DMS53 treated with DMSO at 0.1 percent for 48 hours (cell line): ENCODE measurements around the gene SNPH.
"Not testable (repeated sequence)": the region's sequence is repeated elsewhere in the genome, so short reads cannot be mapped to it uniquely, and the experiment has no call there.

Experiments used
- DNase-seq: peaks from one replicate; lab custom pipeline; 2025; ENCODE audit not compliant: unreplicated experiment; lab: John Stamatoyannopoulos, UW

The SNPH gene

GRCh38 chr20:1336699-1337367 is 70.7 kb downstream of the SNPH start:
- no peak for DNase-seq

DNA sequence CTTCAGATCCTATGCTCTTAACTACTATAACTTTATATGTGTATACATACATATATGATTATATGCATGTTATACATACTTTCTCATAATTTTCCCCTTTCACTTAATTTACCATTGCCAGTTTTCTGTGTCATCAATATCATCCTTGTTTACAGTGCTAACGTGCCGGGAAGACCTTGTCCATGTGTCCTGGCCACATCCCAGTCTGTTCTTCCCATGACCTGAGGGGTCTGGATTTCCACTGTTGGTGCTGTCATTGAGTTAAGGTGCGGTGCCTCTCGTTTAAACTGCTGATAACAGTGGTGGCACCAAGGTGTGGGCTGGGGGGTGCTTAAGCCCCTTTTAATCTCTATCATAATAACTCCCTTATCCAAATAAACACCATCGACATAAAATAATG is 71.3 kb downstream of the SNPH start:
- DNase-seq: no peak

DNA sequence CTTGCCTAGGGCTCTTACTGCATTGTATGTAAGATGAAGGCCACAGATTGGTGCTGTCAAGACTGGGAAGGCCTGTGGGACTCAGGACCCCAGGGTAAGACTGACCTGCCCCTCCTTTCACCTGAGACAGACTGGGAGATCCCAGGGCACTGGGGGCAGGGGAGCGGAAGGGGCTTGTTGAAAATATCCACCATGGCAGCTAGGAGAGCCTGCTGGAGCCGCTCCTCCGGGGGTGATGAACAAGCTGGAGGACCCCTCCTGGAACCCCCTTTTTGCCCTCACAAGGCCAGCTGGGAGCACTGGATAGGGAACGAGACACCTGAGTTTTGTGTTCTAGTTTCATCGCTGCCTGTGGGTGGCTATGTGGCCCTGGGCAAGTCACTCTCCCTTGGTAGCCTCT is 72.0 kb downstream of the SNPH start:
- no peak for DNase-seq

DNA sequence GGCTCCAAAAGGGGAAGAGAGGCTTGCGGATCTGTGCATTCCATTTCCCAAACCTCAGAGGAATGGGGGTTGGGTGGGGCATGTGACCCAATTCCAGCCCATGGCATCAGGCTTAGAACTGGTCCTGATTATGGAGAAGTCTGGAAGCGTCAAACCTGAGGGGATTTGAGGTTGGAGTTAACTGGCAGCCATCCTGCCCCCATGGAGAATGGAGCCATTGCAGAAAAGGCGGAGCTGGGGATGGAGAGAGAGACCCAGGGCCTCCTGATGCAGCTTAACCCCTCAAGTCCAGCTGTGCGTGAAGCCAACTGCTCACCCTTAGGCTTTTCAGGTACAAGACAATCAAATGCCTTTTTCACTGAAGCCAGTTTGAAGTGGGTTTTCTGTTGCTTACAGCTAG is 72.7 kb downstream of the SNPH start:
- no peak for DNase-seq

- no peak for DNase-seq
Observed at GRCh38 chr20:1341561-1342265, 75.6 kb downstream of the SNPH start.

DNA sequence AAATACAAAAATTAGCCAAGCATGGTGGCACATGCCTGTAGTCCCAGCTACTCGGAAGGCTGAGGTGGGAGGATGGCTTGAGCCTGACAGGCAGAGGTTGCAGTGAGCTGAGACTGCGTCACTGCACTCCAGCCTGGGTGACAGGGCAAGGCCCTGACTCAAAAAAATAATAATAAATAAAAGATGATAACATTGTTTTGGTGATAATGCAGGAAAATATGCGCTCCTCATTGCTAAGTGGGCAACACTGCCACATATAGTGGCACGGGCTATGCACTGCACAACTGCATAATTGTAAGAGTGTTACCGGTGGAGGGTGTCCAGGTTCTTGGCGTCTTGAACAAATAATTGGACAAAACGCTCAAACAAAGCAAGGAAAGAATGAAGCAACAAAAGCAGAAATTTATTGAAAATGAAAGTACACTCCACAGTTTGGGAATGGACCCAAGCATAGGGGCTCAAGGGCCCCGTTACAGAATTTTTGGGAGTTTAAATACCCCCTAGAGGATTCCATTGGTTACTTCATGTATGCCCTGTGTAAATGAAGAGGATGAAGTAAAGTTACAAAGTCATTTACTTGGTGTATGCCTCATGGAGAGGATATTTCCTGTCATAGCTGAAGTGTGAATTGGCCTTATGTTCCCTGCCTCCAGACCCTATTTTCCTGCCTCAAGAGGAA is 77.5 kb downstream of the SNPH start:
- not testable (repeated sequence) for DNase-seq

DNA sequence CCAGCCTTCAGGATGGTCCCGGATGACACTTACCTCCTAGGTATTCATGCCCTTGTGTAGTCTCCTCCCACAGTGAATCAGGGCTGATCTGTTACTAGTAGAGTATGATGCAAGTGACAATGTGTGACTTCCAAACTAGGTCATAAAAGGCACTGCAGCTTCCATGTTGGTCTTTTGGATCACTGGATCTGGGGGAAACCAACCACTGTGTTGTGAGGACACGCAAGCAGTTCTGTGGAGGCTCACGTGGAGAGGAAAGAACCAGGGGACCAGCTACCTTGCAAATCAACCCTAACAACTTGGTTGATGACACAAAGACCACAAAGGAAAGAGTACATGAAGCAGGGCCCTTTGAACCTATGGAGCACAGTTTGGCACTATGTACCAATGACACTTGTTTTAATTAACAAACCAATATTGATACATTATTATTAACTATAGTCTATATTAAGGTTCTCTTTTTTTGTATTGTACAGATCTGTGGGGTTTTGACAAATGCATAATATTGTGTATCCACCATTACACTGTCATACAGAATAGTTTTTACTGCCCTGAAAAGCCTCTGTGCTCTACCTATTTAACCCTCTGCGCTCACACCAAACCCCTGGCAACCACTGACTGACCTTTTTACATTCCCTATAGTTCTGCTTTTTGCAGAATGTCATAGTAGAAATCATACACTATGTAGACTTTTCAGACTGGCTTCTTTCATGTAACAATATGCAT is 79.1 kb downstream of the SNPH start:
- DNase-seq: no peak

DNA sequence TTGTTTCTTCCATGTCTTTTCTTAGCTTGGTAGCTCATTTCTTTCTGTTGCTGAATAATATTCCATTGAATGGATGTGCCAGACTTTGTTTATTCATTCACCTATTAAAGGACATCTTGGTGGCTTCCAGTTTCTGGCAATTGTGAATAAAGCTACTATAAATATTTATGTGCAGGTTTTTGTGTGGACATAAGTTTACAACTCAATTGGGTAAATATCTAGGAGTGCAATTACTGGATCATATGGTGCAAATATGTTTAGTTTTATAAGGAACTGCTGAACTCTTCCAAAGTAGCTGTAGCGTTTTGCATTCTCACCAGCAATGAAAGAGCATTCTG is 79.6 kb downstream of the SNPH start:
- DNase-seq: no peak

- no peak for DNase-seq
Observed at GRCh38 chr20:1346315-1346969, 80.3 kb downstream of the SNPH start.

DNA sequence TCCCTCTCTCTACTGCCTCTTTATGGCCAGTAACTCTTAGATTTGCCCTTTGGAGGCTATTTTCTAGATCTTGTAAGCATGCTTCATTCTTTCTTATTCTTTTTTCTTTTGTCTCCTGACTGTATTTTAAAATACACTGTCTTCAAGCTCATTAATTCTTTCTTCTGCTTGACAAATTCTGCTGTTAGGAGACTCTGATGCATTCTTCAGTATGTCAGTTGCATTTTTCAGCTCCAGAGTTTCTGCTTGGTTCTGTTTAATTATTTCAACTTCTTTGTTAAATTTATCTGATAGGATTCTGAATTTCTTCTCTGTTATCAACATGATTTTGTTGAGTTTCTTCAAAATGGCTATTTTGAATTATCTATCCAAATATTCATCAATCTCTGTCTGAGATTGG is 87.9 kb downstream of the SNPH start:
- DNase-seq: no peak

- DNase-seq: no peak
Observed at GRCh38 chr20:1357921-1358671, 92.0 kb downstream of the SNPH start.
